Measurements from ENCODE around the gene SEMA4F.

Gene SEMA4F

DNA sequence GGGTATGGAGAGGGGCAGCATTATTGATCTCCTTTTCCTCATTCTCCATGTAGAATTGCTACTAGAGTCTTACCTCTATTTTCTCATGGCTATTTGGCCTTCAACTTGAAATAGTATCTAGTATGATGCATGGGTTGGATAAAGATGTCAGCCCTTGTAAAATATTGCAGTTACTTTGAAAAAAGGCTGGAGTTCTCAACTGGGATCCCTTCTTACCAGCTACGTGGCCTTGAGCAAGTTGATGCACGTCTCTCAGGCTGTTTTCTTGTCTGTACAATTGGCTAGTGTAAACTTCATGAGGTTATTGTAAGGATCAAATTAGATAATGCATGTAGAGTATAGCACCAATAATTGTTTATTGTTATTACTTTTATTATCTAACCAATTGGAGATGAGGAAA, 50.2 kb downstream of the SEMA4F start:
- no peak overlapping the region for H3K4me3 ChIP-seq (ENCODE audit: low read depth, low read length)
- TF ChIP-seq, protein P1, sequence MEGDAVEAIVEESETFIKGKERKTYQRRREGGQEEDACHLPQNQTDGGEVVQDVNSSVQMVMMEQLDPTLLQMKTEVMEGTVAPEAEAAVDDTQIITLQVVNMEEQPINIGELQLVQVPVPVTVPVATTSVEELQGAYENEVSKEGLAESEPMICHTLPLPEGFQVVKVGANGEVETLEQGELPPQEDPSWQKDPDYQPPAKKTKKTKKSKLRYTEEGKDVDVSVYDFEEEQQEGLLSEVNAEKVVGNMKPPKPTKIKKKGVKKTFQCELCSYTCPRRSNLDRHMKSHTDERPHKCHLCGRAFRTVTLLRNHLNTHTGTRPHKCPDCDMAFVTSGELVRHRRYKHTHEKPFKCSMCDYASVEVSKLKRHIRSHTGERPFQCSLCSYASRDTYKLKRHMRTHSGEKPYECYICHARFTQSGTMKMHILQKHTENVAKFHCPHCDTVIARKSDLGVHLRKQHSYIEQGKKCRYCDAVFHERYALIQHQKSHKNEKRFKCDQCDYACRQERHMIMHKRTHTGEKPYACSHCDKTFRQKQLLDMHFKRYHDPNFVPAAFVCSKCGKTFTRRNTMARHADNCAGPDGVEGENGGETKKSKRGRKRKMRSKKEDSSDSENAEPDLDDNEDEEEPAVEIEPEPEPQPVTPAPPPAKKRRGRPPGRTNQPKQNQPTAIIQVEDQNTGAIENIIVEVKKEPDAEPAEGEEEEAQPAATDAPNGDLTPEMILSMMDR (IDR thresholded peaks at IDR 0.05; ENCODE audit: borderline replicate concordance, insufficient read depth, low read depth, low read length), result no peak

DNA sequence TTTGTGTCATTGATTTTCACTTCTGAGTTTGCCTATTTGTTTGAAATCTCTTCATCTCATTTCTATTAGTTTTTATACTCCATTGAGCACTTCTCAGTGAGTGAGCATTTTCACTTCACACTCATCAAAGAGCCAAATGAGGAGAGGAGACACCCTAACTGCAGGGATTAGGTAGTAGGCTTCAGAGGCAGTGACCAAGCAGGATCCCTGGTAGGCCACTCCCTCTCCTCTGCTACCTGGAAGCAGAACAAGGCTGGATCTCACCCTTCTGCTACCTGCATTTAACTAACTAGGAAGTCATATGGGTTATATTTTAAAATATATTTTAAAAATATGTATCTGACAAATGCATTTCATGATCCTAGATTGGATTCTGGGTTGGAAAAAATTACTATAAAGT, 52.7 kb downstream of the SEMA4F start:
- H3K4me3 ChIP-seq (ENCODE audit: low read depth, low read length), result no peak overlapping the region
- TF ChIP-seq, protein P1 (IDR thresholded peaks at IDR 0.05; ENCODE audit: borderline replicate concordance, insufficient read depth, low read depth, low read length), result no peak

DNA sequence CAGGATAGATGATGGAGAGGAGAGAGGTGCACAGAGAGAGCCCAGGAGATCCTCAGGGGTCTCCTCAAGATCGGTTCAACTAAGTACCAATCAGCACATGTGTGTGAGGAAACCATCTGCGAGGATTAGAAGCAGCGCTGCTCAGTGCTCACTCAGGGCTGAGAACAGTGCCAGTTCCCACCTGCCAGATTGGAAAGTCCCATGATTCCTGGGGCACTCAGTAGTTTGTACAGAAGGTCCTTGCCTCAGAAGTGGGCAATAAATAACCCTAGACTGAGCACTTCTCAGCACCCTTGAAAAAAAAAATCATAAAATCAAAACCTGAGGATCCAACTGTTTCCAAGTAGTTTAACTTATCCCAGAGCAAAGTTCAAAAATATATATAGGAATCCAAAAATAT, 53.8 kb downstream of the SEMA4F start:
- no peak overlapping the region for H3K4me3 ChIP-seq (ENCODE audit: low read depth, low read length)
- TF ChIP-seq, protein P1 (IDR thresholded peaks at IDR 0.05; ENCODE audit: borderline replicate concordance, insufficient read depth, low read depth, low read length), result no peak

DNA sequence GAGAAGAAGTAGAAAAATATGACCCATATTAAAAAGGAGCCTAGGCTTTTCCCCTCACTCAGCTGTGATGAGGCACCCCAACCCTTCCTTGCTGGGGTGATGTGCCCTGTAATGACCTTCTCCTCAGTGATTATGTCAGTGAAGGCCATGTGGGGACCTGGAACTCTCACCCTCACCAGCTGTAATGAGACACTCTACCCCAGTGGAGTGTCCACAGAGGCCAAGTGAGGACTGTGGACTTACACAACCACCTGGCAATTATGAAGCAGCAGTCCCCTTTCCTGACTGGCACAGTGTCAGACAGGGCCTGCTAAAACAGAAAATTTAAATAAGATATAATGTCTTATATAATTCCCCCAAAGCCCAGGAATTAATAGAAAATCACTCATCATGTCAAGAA, 54.2 kb downstream of the SEMA4F start:
- TF ChIP-seq, protein P1 (IDR thresholded peaks at IDR 0.05; ENCODE audit: borderline replicate concordance, insufficient read depth, low read depth, low read length), result no peak

DNA sequence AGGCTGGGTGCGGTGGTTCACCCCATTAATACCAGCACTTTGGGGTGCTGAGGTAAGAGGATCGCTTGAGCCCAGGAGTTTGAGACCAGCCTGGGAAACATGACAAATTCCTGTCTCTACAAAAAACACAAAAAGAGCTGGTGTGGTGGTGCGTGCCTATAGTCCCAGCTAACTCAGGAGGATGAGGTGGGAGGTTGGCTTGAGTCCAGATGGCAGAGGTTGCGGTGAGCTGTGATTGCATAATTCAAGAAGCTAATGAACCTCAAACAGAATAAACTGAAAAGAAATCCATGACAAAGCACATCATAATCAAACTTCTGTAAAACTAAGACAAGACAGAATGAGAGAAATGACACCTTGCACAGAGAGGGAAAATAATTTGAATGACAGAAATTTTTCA, 54.8 kb downstream of the SEMA4F start:
- no peak overlapping the region for H3K4me3 ChIP-seq (ENCODE audit: low read depth, low read length)
- TF ChIP-seq, protein P1 (IDR thresholded peaks at IDR 0.05; ENCODE audit: borderline replicate concordance, insufficient read depth, low read depth, low read length), result no peak

More for the DNA sequence above, 54.2 kb downstream of the SEMA4F start:
- no peak overlapping the region for H3K4me3 ChIP-seq (ENCODE audit: low read depth, low read length)

DNA sequence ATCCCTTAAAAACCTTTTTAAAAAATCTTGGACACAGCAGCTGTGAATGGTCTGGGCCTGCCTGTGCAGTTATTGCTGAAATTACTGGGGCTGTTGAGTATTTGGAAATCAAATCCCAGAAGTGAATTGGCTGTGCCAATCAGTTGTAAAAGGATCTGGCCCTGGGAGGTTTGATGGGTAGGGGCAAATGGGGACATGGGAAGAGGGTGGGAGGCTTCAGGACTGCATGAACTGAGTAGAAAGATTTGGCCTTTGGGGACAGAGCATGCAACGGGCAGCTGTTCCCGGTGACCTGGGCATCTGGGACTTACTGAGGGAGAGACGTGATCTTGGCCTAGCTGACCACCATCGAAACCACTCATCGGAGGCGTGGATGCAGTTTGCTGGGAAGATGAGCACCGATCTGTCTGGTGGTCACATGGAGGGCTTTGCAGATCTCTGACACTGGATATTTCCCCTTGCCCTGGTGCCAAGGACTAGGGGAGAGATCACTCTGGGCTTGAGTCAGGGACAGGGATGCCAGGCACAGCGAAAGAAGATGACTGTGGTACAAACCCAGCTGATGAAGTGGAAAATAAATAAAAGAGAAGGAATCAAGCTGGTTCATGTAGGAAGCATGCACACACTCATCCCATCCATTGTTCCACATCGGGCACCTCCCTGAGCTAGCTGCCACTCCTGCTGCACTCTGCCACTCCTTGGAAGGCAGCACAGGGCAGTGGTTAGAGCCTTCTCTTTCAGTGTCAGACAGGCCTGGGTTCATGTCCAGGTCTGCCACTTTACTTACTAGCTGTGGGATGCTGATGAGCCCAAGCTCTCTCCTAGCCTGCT, 58.4 kb downstream of the SEMA4F start:
- TF ChIP-seq, protein P1 (IDR thresholded peaks at IDR 0.05; ENCODE audit: borderline replicate concordance, insufficient read depth, low read depth, low read length), result no peak
- no peak overlapping the region for H3K4me3 ChIP-seq (ENCODE audit: low read depth, low read length)

DNA sequence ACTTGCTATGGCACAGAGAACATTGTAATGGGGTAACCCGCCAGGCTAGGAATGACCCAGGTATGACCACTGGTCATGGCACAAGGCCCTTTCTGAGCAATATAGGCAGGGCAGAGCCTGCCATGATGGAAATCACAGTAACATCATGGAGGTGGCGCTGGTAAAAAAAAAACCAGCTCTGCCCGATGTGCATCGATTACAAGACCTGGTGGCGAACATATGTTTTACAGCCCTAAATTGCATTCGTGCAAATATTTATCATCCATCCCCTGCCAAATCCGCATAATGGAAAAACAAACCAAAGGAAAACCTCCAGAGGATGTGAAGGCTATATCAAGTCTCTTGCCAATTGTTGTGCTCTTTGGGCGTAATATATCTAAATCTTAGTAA, 60.6 kb downstream of the SEMA4F start:
- H3K4me3 ChIP-seq (ENCODE audit: low read depth, low read length), result no peak overlapping the region
- TF ChIP-seq, protein P1 (IDR thresholded peaks at IDR 0.05; ENCODE audit: borderline replicate concordance, insufficient read depth, low read depth, low read length), result no peak
